Fibroblast of skin of left quadriceps (primary cell): ENCODE data around the gene PLSCR4.

ENCODE experiments used
- DNase-seq, 2 experiments: peaks; one replicate each; pipeline ENCODE4 v3.0.0-alpha.2; 2013; ENCODE audit warnings: low read depth in 2 of 2

Gene PLSCR4

GRCh38 chr3:146160964-146161662 lies 89.8 kb downstream of the PLSCR4 start, which contains the start of gene PLOD2:
Gene PLOD2, minus strand, starts transcription at chr3:146161184. Its CDS starts 195 bp downstream, at chr3:146160989.
- peak; percentile 82 to 83 for DNase-seq

- DNase-seq, result peak; percentile 53 to 65
Measured at GRCh38 chr3:146160321-146160963, 90.5 kb downstream of the PLSCR4 start.

- DNase-seq, result no peak
Measured at GRCh38 chr3:146159616-146160320, 91.1 kb downstream of the PLSCR4 start.

- DNase-seq, result no peak
Measured at GRCh38 chr3:146159037-146159436, 91.9 kb downstream of the PLSCR4 start.

GRCh38 chr3:146157325-146158060 lies 93.4 kb downstream of the PLSCR4 start:
- DNase-seq, result no peak

GRCh38 chr3:146156666-146157314 lies 94.1 kb downstream of the PLSCR4 start:
- no peak for DNase-seq

GRCh38 chr3:146156095-146156494 lies 94.8 kb downstream of the PLSCR4 start:
- no peak for DNase-seq

- DNase-seq, result no peak
Measured at GRCh38 chr3:146154995-146155394, 95.9 kb downstream of the PLSCR4 start.

GRCh38 chr3:146154316-146154715 lies 96.6 kb downstream of the PLSCR4 start:
- no peak for DNase-seq

- no peak for DNase-seq
Measured at GRCh38 chr3:146153429-146153828, 97.5 kb downstream of the PLSCR4 start.

- DNase-seq, result no peak
Measured at GRCh38 chr3:146152834-146153233, 98.1 kb downstream of the PLSCR4 start.

GRCh38 chr3:146148468-146148931 lies 102.4 kb downstream of the PLSCR4 start:
- no peak for DNase-seq

GRCh38 chr3:146145642-146146041 lies 105.3 kb downstream of the PLSCR4 start:
- no peak for DNase-seq

GRCh38 chr3:146142757-146143156 lies 108.1 kb downstream of the PLSCR4 start:
- no peak for DNase-seq
